ENCODE data around the gene CAB39.

DNA sequence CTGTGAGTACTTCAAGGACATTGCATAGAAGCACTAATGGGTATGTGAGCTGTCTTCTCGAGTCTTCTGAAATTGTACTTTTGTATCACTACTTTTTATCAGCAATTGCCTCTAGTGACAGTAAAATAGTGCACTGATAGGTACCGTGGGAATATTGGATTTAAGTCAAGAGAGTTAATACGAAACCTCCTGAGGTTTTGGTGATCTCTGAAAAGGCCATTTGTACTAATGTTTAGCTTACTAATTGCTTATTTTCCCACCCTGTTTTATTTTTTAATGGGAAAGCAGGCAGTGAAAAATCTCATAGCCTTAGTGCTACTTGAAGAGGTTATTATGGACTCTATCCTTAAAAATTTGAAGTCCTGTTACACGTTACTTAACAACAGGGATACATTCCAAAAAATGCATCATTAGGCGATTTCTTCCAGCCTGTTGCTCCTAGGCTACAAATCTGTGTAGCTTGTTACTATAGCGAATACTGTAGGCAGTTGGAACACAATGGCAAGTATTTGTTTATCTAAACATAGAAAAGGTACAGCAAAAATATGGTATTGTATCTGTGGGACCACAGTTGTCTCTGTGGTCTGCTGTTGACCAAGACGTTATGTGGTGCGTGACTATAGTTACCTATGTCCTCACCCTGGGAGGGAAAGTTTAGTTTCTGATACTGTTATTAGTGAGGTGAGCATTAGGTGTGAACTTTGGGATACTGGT is 65.9 kb downstream of the CAB39 start:
- TF ChIP-seq, protein P1, sequence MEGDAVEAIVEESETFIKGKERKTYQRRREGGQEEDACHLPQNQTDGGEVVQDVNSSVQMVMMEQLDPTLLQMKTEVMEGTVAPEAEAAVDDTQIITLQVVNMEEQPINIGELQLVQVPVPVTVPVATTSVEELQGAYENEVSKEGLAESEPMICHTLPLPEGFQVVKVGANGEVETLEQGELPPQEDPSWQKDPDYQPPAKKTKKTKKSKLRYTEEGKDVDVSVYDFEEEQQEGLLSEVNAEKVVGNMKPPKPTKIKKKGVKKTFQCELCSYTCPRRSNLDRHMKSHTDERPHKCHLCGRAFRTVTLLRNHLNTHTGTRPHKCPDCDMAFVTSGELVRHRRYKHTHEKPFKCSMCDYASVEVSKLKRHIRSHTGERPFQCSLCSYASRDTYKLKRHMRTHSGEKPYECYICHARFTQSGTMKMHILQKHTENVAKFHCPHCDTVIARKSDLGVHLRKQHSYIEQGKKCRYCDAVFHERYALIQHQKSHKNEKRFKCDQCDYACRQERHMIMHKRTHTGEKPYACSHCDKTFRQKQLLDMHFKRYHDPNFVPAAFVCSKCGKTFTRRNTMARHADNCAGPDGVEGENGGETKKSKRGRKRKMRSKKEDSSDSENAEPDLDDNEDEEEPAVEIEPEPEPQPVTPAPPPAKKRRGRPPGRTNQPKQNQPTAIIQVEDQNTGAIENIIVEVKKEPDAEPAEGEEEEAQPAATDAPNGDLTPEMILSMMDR (IDR thresholded peaks at IDR 0.05), result no peak
- TF ChIP-seq EP300 (IDR thresholded peaks at IDR 0.05; ENCODE audit: low read depth), result no peak
